OCI-LY7 (cell line): Measurements from ENCODE around the gene SLC26A6.

Experiments
- CTCF ChIP-seq: fragments of 200-600 bp; sonication (generic); conservative IDR thresholded peaks from 2 replicates; pipeline ENCODE4 v1.5.1; 2014; ENCODE audit warnings: mild to moderate bottlenecking, antibody characterized with exemption, low read length, moderate library complexity, mixed read lengths
- EZH2phosphoT487 ChIP-seq: fragments of 200-600 bp; sonication (generic); IDR thresholded peaks from 2 replicates; pipeline ENCODE4 v1.6.1; 2018; ENCODE audit warnings: low read depth, borderline replicate concordance, mild to moderate bottlenecking, mixed run types, antibody characterized with exemption, low read length, moderate library complexity, mixed read lengths

- TF ChIP-seq CTCF (no peak), EZH2phosphoT487 (no peak)
Observed at GRCh38 chr3:48647714-48648113, 12.5 kb upstream of the SLC26A6 start.
